AG10803 (cell line): ENCODE results near the gene EPB41L4A.
"Not testable (repeated sequence)": the region's sequence is repeated elsewhere in the genome, so short reads cannot be mapped to it uniquely, and the experiment has no call there.

ENCODE experiments used
- DNase-seq: peaks from one replicate; pipeline ENCODE4 v3.0.0; 2010; ENCODE audit warnings: low read depth
- H3K4me3 ChIP-seq: 2 replicates; pipeline ENCODE4 v1.5.1; 2011; ENCODE audit warnings: mild to moderate bottlenecking, low read length, control low read depth
- CTCF ChIP-seq: conservative IDR thresholded peaks from 2 replicates; pipeline ENCODE4 v1.5.1; 2011; ENCODE audit warnings: mild to moderate bottlenecking, low read length, control low read depth, inconsistent platforms

The EPB41L4A gene

GRCh38 chr5:112227911-112228631 is 191.0 kb downstream of the EPB41L4A start:
- no peak for TF ChIP-seq CTCF
- DNase-seq: no peak
- H3K4me3 ChIP-seq: no peak overlapping the region

GRCh38 chr5:112226215-112226614 is 192.9 kb downstream of the EPB41L4A start:
- DNase-seq: no peak
- no peak overlapping the region for H3K4me3 ChIP-seq
- TF ChIP-seq CTCF: no peak

GRCh38 chr5:112222997-112223396 is 196.1 kb downstream of the EPB41L4A start:
- not testable (repeated sequence) for H3K4me3 ChIP-seq, DNase-seq

- H3K4me3 ChIP-seq: no peak overlapping the region
- DNase-seq: no peak
- no peak for TF ChIP-seq CTCF
These were observed 197.9 kb downstream of the EPB41L4A start for GRCh38 chr5:112221128-112221527.

GRCh38 chr5:112219000-112219399 is 200.1 kb downstream of the EPB41L4A start:
- TF ChIP-seq CTCF: no peak
- H3K4me3 ChIP-seq: no peak overlapping the region
- no peak for DNase-seq

GRCh38 chr5:112217843-112218579 is 201.1 kb downstream of the EPB41L4A start:
- DNase-seq: no peak
- TF ChIP-seq CTCF: no peak
- no peak overlapping the region for H3K4me3 ChIP-seq

- TF ChIP-seq CTCF: no peak
- no peak overlapping the region for H3K4me3 ChIP-seq
These were observed 202.9 kb downstream of the EPB41L4A start for GRCh38 chr5:112216140-112216539.

More at GRCh38 chr5:112216140-112216539, 202.9 kb downstream of the EPB41L4A start:
- DNase-seq: no peak
